ENCODE data around the gene MANSC1.

DNA sequence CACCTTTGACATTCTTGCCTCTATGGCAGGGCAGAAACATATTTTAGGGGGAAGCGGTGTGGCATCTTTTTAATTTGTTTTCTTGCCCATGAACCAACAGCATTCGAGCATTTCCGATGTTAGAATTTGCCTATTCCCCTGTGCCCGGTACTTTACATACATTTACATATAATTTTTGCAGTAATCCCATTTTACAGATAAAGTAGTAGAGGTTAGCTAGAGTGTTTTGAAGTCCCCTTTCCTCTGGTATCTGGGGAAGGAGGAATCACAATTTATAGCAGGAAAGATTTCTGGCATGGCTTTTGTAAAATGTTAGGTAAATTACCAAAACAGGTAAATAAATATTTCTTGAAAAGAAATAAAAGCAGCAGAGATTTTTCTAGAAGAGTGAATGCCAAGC, 8.5 kb upstream of the MANSC1 start:
- TF ChIP-seq, protein P1, sequence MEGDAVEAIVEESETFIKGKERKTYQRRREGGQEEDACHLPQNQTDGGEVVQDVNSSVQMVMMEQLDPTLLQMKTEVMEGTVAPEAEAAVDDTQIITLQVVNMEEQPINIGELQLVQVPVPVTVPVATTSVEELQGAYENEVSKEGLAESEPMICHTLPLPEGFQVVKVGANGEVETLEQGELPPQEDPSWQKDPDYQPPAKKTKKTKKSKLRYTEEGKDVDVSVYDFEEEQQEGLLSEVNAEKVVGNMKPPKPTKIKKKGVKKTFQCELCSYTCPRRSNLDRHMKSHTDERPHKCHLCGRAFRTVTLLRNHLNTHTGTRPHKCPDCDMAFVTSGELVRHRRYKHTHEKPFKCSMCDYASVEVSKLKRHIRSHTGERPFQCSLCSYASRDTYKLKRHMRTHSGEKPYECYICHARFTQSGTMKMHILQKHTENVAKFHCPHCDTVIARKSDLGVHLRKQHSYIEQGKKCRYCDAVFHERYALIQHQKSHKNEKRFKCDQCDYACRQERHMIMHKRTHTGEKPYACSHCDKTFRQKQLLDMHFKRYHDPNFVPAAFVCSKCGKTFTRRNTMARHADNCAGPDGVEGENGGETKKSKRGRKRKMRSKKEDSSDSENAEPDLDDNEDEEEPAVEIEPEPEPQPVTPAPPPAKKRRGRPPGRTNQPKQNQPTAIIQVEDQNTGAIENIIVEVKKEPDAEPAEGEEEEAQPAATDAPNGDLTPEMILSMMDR (IDR thresholded peaks at IDR 0.05; ENCODE audit: low read depth, low read length), result no peak
- no peak for TF ChIP-seq EZH2phosphoT487 (IDR thresholded peaks at IDR 0.05; ENCODE audit: low read depth)

Measured in OCI-LY3 (cell line).